GM10248 (cell line): ENCODE data around the gene CD164L2.

Experiments used
- CTCF ChIA-PET: fragments of 300-600 bp; sonication (Branson Sonifier 250); formaldehyde crosslinking; extraction: SDS; loops from one replicate; lab custom pipeline; 2021; ENCODE audit warnings: antibody characterized with exemption; lab: Yijun Ruan, JAX
- POLR2A ChIA-PET: fragments of 350-650 bp; sonication (Branson Sonifier 250); formaldehyde crosslinking; extraction: SDS; loops from one replicate; lab custom pipeline; 2020; ENCODE audit warnings: antibody characterized with exemption; lab: Yijun Ruan, JAX
- DNase-seq: peaks from one replicate; pipeline ENCODE4 v3.0.0; 2012; ENCODE audit errors: extremely low spot score
- TF ChIP-seq, protein P1 (sequence below): IDR thresholded peaks from 2 replicates; pipeline ENCODE4 v1.5.1; 2012; ENCODE audit warnings: mild to moderate bottlenecking, low read depth; ENCODE audit errors: extremely low read depth, missing control alignments, control extremely low read depth

Gene CD164L2

DNA sequence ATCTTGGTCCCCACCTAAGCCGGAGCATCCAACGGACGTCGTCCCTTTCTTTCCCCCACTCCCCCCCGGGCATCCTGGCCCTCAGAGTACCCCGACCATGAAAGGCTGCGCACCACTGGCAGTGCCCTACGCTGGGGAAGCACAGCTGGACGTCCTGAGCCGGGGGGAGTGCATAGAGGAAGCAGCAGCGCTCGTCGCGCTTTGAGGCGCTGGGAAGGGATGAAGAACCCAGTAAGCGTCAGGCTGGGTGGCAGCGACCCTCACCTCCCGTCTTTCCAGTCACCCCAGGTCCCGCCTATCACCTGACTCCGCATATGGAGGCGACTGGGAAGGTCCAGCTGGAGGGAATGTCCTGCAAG, 22.1 kb downstream of the CD164L2 start:
- POLR2A ChIA-PET: no interaction called here
- TF ChIP-seq, protein P1, sequence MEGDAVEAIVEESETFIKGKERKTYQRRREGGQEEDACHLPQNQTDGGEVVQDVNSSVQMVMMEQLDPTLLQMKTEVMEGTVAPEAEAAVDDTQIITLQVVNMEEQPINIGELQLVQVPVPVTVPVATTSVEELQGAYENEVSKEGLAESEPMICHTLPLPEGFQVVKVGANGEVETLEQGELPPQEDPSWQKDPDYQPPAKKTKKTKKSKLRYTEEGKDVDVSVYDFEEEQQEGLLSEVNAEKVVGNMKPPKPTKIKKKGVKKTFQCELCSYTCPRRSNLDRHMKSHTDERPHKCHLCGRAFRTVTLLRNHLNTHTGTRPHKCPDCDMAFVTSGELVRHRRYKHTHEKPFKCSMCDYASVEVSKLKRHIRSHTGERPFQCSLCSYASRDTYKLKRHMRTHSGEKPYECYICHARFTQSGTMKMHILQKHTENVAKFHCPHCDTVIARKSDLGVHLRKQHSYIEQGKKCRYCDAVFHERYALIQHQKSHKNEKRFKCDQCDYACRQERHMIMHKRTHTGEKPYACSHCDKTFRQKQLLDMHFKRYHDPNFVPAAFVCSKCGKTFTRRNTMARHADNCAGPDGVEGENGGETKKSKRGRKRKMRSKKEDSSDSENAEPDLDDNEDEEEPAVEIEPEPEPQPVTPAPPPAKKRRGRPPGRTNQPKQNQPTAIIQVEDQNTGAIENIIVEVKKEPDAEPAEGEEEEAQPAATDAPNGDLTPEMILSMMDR: no peak
- DNase-seq: no peak
- CTCF ChIA-PET: interaction anchor here (1.5 to 9.1 kb wide), 5 partner anchors 18 to 246 kb away, joined by 5 to 112 read pairs (median 6); partner anchors contain the start of gene SYTL1

DNA sequence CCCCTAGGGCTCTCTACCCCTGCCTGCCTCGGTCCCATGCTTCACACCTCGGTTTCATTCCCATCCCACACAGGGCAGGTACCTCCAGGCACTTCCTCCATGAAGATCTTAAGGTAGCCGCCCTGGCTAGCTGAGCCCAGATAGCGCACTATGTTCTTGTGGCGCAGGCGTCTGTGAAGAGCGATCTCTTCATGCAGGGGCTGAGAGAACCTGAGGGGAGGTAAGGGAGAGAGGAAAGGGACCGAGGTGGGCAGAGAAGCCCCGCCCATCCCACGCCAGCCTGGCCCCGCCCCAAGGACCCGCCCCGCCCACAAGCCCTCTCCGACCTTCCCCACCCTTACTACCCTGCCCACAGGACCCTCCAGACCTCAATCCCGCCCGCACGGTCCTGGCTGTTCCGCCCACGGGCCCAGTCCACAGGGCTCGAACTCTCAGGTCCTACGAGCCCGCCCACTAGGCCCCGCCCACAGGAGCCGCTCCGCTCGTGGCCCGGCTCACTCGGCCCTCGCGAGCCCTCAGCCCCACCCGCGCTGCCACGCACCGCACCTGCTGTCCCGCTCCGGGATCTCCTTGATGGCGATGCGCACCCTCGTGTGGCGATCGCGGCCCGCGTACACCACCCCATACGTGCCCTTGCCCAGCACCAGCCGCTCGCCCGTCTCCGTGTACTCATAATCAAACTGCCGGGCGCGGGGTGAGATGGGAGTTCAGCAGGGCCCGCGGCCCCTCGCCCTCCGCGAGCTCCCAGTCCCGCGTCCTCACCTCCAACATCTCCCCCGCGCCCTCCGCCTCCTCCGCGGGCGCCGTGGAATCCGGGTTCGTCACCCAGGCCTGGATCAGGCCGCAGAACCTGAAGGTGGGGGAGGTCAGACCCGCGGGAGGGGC, 22.7 kb downstream of the CD164L2 start:
- ChIA-PET CTCF (interaction anchor here (0.8 to 9.1 kb wide), 5 partner anchors 17 to 247 kb away, joined by 3 to 112 read pairs (median 6); partner anchors contain the start of gene SYTL1), POLR2A (interaction anchor here (1.2 kb wide), 1 partner anchor 26 kb away, joined by 4 read pairs; no protein-coding TSS in a partner anchor)
- peak; percentile 74 for DNase-seq
- TF ChIP-seq, protein P1: no peak

DNA sequence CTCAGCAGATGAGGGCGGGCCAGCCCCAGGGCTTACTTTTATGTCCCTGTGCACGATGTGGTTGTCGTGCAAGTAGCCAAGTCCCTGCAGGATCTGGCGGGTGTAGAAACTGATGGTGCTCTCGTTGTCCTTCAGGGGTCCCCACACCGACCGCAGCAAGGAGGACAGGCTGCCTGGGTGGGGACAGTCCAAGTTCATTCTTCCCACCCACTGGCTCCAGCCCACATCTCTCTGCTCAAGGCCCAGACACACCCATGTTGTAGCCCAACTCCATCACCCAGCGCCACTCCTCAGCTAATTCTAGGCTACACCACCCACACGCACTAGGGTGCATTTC, 23.3 kb downstream of the CD164L2 start:
- ChIA-PET CTCF (interaction anchor here (0.8 to 9.1 kb wide), 4 partner anchors 17 to 246 kb away, joined by 3 to 112 read pairs (median 22); partner anchors contain the start of gene SYTL1), POLR2A (interaction anchor here (1.2 kb wide), 1 partner anchor 26 kb away, joined by 4 read pairs; no protein-coding TSS in a partner anchor)
- DNase-seq: no peak
- TF ChIP-seq, protein P1: no peak

DNA sequence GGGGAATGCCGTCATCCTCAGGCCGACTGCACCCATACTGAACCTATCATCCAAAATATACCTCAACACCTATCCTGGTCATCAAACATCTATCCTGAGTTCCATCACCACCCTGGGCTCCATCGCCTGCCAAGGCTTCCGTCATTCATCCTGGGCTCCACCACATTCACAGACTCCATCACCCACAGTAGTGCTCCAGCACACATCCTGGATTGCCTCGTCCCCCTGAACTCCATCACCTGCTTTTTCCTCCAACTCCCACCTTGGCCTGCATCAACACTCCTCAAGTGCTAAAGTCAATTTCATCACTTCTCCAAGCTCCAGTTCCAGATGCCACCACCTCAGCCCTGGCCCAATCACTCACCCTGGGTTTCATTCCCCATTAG, 24.2 kb downstream of the CD164L2 start:
- POLR2A ChIA-PET: interaction anchor here (1.2 kb wide), 1 partner anchor 25 kb away, joined by 4 read pairs; no protein-coding TSS in a partner anchor
- CTCF ChIA-PET: interaction anchor here (0.9 to 9.1 kb wide), 13 partner anchors 10 to 246 kb away, joined by 3 to 112 read pairs (median 17); partner anchors contain the start of genes CD164L2, GPR3, MAP3K6 and SLC9A1

DNA sequence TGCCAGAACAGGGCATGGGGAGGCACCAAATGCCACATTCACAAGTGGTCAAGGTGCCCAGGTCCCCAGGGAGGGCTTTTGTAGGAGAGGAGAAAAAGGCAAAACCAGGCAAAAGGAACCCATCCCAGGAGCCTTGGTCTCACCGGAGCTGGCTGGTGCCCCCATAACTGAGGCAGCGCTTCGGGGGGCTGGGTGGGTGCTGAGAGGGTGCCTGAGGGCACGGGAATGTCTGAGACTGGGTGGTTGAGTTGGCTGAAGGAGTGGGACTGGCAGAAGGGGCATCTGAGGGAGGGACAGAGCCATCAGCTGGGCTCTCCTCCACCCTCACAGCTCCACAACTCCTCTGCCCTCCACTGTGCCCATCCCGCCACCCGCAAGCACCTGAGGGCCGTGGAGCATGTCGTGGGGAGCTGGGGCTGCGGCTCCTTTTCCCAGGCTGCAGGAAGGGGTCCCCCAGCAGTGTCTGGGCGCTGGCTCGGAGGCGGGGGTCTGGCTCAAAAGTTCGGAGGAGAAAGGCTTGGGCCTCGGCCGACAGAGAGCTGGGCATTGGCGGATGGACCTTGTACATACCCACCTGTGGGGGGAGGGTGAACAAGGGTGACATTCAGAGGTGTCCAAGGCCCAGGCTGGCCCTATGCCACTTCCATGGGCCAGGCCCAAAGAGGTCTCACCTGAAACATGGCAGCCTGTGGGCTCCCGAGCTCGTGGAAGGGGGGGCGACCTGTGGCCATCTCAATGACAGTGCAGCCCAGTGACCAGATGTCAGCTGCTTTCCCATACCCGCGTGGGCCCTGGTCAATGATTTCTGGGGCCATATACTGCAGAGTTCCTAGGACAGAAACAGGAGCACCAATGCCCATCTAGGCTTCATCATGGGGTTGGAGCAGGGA, 24.9 kb downstream of the CD164L2 start:
- TF ChIP-seq, protein P1: no peak
- DNase-seq: no peak
- POLR2A ChIA-PET: interaction anchor here (0.6 kb wide), 1 partner anchor 251 kb away, joined by 3 read pairs; no protein-coding TSS in a partner anchor
- CTCF ChIA-PET: interaction anchor here (0.7 to 9.1 kb wide), 26 partner anchors 9 to 256 kb away, joined by 3 to 112 read pairs (median 5); partner anchors contain the start of genes AHDC1, CD164L2, GPR3 and MAP3K6

More for the DNA sequence above, 24.2 kb downstream of the CD164L2 start:
- DNase-seq: no peak
- TF ChIP-seq, protein P1: no peak
